Left ventricle myocardium inferior (tissue), 1 donor: ENCODE data around the gene ADARB1. TPM values are rescaled to one million over a fixed set of nuclear protein-coding genes. Genes with fewer than 3 reads are reported as not detected.

Source experiments
- DNase-seq: peaks from one replicate; pipeline ENCODE4 v3.0.0-alpha.2; 2020
- H3K27ac ChIP-seq: fragments of 200-600 bp; replicated peaks from 2 replicates; pipeline ENCODE4 v1.8.0; 2021
- H3K27me3 ChIP-seq: fragments of 200-600 bp; 2 replicates; pipeline ENCODE4 v1.8.0; 2021; ENCODE audit warnings: low read depth
- H3K36me3 ChIP-seq: fragments of 200-600 bp; 2 replicates; pipeline ENCODE4 v1.8.0; 2021
- H3K4me1 ChIP-seq: fragments of 200-600 bp; 2 replicates; pipeline ENCODE4 v1.8.0; 2021
- H3K4me3 ChIP-seq: fragments of 200-600 bp; 2 replicates; pipeline ENCODE4 v1.8.0; 2021; ENCODE audit warnings: mild to moderate bottlenecking, moderate library complexity
- H3K9me3 ChIP-seq: fragments of 200-600 bp; replicated peaks from 2 replicates; pipeline ENCODE4 v1.8.0; 2021
- intact Hi-C: fragments of 100-400 bp; cut with micrococcal nuclease; formaldehyde crosslinking; loops from one replicate; pipeline ENCODE4 v1.11.0; 2022
- total RNA-seq: library from RNA; stranded (reverse); fragmentation: NEBNext Ultra II Directional; extraction: Animal tissue kit (Norgen Biotek cat#: 25700); gene quantifications from one replicate; pipeline ENCODE4 v1.2.1, GENCODE V29; 2021
- TF ChIP-seq, protein P1 (sequence below): fragments of 200-600 bp; IDR thresholded peaks from 2 replicates; pipeline ENCODE4 v1.8.0; 2021; ENCODE audit warnings: antibody characterized with exemption, mild to moderate bottlenecking, borderline replicate concordance
- donor health status: DM: no; HTN: yes; CAD: no; lungs with severe emphysema.

The ADARB1 gene
- total RNA-seq, 1 donor from 2014 or later: 15.5 TPM

- H3K27ac ChIP-seq: no peak overlapping the region
- TF ChIP-seq, protein P1, sequence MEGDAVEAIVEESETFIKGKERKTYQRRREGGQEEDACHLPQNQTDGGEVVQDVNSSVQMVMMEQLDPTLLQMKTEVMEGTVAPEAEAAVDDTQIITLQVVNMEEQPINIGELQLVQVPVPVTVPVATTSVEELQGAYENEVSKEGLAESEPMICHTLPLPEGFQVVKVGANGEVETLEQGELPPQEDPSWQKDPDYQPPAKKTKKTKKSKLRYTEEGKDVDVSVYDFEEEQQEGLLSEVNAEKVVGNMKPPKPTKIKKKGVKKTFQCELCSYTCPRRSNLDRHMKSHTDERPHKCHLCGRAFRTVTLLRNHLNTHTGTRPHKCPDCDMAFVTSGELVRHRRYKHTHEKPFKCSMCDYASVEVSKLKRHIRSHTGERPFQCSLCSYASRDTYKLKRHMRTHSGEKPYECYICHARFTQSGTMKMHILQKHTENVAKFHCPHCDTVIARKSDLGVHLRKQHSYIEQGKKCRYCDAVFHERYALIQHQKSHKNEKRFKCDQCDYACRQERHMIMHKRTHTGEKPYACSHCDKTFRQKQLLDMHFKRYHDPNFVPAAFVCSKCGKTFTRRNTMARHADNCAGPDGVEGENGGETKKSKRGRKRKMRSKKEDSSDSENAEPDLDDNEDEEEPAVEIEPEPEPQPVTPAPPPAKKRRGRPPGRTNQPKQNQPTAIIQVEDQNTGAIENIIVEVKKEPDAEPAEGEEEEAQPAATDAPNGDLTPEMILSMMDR: no peak
- peaks cover 22% of the 10 kb centered on the region for H3K4me1 ChIP-seq
- DNase-seq: no peak
- H3K36me3 ChIP-seq: no peaks in the 10 kb centered on the region
- no peaks in the 10 kb centered on the region for H3K27me3 ChIP-seq
- H3K9me3 ChIP-seq: no peaks in the 10 kb centered on the region
- intact Hi-C loops: no loop called here
- no peak overlapping the region for H3K4me3 ChIP-seq
Observed at GRCh38 chr21:45158491-45159423, 84.4 kb downstream of the ADARB1 start.

- H3K9me3 ChIP-seq: no peaks in the 10 kb centered on the region
- H3K4me1 ChIP-seq: peaks cover 15% of the 10 kb centered on the region
- DNase-seq: no peak
- H3K4me3 ChIP-seq: no peak overlapping the region
- intact Hi-C loops: no loop called here
- no peaks in the 10 kb centered on the region for H3K36me3 ChIP-seq
- no peak overlapping the region for H3K27ac ChIP-seq
- H3K27me3 ChIP-seq: no peaks in the 10 kb centered on the region
- TF ChIP-seq, protein P1: no peak
Observed at GRCh38 chr21:45160198-45160597, 85.8 kb downstream of the ADARB1 start.

DNA sequence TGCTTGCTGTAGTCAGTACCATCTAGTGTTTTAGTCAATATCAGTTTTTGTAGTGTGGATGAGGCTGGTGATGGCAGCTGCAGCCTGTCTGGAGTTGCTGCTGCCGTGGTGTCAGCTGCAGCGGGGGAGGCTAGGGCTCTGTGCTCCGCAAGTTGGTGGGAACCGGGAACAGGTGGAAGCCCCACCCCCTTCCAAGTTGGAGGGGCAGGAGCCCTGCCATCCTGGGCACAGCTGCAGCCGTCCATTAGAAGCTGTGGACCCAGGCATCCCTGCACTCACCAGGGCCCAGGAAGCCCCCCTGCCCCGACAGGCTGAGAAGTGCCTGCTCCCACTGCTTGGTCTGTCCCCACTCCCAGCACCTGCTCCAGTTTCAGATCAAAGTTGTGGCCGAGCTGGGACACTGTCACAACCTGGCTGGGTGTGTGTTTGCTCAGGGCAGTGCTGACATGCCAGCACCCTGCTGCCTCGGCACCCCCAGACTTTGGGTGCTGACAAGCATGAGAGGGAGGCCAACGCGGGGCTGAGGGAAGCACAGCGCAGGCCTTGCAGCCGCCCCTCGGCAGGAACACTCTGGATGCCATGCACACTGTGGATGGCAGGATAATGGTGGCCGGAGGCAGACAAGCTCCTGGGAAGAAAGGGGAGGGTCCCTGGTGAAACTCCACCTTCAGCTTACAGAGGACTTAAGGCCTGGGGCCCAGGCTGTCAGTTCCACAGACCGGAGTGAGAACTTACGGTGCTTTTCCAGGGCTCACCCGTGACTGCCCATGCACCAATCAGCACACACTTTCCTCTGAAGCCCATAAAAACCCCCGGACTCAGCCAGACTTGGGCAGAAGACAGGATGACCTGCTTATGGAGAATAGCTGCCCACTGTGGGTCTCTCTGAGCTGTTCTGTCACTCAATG, 86.9 kb downstream of the ADARB1 start:
- intact Hi-C loops: no loop called here
- TF ChIP-seq, protein P1: no peak
- no peak overlapping the region for H3K27ac ChIP-seq

DNA sequence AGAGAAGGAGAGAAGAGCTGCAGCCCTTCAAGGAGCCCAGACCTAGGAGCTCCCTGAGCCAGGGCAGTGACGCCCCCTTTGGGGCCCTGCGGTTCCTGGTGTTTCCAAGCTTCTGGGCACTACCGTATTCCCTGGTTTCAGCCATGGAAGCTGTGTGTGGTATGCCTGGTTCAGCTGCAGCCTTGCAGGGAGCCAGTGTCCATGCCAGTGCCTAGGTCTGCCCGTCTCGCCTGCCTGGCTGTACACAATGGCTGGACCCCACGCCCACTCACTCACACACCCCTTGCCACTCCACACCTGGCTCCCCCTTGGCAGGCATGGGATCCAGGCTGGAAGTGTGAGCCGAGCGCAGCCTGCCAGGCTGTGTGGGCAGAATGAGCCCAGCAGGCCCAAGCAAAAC, 87.7 kb downstream of the ADARB1 start:
- intact Hi-C loops: no loop called here
- Histone ChIP-seq H3K9me3 (no peaks in the 10 kb centered on the region), H3K36me3 (no peaks in the 10 kb centered on the region), H3K27ac (no peak overlapping the region), H3K4me1 (peaks cover 18% of the 10 kb centered on the region), H3K4me3 (no peak overlapping the region), H3K27me3 (no peaks in the 10 kb centered on the region)
- DNase-seq: no peak
- TF ChIP-seq, protein P1: no peak

More for the DNA sequence above, 86.9 kb downstream of the ADARB1 start:
- Histone ChIP-seq H3K9me3 (no peaks in the 10 kb centered on the region), H3K4me1 (peaks cover 15% of the 10 kb centered on the region), H3K27me3 (no peaks in the 10 kb centered on the region), H3K36me3 (no peaks in the 10 kb centered on the region), H3K4me3 (no peak overlapping the region)
- DNase-seq: no peak

DNA sequence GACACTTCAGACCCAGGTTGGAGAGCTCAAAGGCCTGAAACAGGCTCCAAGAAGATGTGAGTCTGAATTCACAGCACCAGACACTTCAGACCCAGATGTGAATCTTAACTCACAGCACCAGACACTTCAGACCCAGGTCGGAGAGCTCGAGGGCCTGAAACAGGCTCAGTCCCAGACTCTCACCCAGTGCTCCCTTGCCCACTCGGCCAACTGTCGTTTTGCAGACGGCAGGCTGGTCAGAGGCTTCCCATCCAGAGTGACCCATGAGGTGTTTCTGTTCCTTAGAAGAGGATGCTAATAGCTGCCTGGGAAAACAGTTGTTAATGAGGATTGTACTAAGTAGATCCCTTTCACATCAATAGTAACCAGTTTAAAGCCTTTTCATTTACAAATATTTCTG, 88.4 kb downstream of the ADARB1 start:
- TF ChIP-seq, protein P1: no peak
- Histone ChIP-seq H3K4me1 (peaks cover 25% of the 10 kb centered on the region), H3K9me3 (no peaks in the 10 kb centered on the region), H3K36me3 (no peaks in the 10 kb centered on the region), H3K27me3 (no peaks in the 10 kb centered on the region), H3K27ac (no peak overlapping the region), H3K4me3 (no peak overlapping the region)
- no peak for DNase-seq
- intact Hi-C loops: no loop called here
